IPS-20b (cell line): ENCODE data around the gene NAALADL2.

Experiments
- H3K27ac ChIP-seq: one replicate; pipeline ENCODE4 v1.5.1; 2013; ENCODE audit warnings: low read length
- H3K27me3 ChIP-seq: 2 replicates; pipeline ENCODE4 v1.6.1; 2013; ENCODE audit warnings: mild to moderate bottlenecking, low read length, inconsistent platforms; ENCODE audit not compliant: insufficient read depth
- H3K36me3 ChIP-seq: 2 replicates; pipeline ENCODE4 v1.6.1; 2013; ENCODE audit warnings: low read depth, mild to moderate bottlenecking, inconsistent platforms, low read length, moderate library complexity; ENCODE audit not compliant: insufficient read depth
- H3K4me1 ChIP-seq: 2 replicates; pipeline ENCODE4 v1.6.1; 2013; ENCODE audit warnings: mild to moderate bottlenecking, control low read depth, inconsistent platforms, low read length, moderate library complexity; ENCODE audit not compliant: insufficient read depth
- H3K4me3 ChIP-seq: 2 replicates; pipeline ENCODE4 v1.5.1; 2013; ENCODE audit warnings: mild to moderate bottlenecking, low read length, inconsistent platforms
- H3K9ac ChIP-seq: 2 replicates; pipeline ENCODE4 v1.6.1; 2013; ENCODE audit warnings: low read depth, mild to moderate bottlenecking, inconsistent platforms, low read length, moderate library complexity
- H3K9me3 ChIP-seq: 2 replicates; pipeline ENCODE4 v1.6.1; 2013; ENCODE audit warnings: mild to moderate bottlenecking, low read depth, low read length, inconsistent platforms; ENCODE audit not compliant: insufficient read depth

Gene NAALADL2

DNA sequence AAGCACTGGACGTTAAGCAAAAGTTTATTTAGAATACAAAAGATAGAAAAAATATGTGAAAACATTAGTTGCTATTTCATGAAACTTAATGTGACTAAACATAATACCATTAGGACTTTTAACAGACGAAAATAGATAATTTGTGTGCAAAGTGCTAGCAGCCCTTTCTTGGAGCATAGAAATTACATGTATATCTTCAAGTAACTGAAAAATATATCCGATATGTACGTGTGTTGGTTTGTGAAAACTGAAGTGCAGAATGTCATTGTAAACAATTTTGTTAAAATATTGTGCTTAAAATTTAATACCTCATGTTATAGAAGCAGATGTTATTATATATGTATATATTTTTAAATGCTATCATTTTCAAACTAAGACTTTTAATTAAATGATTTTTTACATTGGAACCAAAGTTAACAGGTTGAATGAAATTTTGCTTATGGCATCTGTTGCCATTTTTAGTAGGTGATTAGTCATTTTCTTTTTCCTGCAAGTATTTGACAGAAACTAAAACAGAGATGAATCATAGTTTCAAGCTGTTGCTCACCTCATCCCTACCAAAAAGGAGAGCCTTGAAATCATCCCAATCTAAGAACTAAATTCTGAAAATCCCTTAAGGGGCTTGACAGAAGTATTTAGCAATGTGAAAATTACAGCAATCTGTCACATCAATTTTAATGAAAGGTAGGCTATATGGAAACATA, 334.8 kb downstream of the NAALADL2 start:
- Histone ChIP-seq H3K9me3 (no peaks in the 10 kb centered on the region; the same call in 1 of the 2 replicates), H3K4me1 (no peaks in the 10 kb centered on the region), H3K9ac (no peak overlapping the region), H3K27ac (no peak overlapping the region), H3K4me3 (no peak overlapping the region), H3K27me3 (no peaks in the 10 kb centered on the region), H3K36me3 (no peaks in the 10 kb centered on the region)

DNA sequence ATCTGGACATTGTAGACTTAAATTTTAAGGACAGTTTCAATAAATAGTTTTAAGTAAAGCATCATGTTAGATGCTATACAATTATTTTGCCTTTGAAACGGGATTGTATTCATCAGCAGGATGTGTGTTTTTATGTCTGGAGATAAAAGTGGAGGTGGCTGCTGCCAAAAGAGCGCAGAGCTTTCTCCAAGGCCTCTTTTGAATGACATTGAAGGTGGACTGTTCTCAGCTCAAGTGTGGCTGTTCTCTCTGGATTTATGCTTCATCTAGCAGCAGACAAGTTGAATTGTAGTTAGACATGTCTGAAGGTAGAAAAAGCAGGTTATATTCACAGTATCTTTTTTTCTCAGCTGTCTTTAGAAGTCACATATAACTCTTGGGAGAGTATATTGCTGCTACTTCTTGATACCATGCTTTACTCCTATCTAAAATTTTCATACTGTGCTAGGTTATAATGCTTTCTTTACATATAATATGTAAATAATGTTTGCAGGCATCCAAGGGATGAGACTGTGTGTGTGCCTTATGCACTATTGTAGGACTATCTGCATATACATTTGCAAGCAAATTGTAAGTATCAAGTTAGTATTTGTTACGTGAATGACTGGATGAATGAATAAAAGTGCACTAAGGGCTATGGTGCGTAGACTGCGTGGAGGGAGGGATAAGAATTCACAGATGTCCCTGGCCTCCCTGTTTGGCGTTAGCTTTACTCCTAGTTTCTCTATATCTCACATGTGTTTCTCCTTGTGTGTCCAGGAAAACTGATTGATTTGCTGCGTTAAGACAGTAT, 340.1 kb downstream of the NAALADL2 start:
- Histone ChIP-seq H3K9ac (no peak overlapping the region), H3K27me3 (no peaks in the 10 kb centered on the region), H3K36me3 (no peaks in the 10 kb centered on the region), H3K9me3 (no peaks in the 10 kb centered on the region), H3K4me3 (no peak overlapping the region), H3K27ac (no peak overlapping the region), H3K4me1 (peaks cover 4% of the 10 kb centered on the region; the same call in 1 of the 2 replicates)

DNA sequence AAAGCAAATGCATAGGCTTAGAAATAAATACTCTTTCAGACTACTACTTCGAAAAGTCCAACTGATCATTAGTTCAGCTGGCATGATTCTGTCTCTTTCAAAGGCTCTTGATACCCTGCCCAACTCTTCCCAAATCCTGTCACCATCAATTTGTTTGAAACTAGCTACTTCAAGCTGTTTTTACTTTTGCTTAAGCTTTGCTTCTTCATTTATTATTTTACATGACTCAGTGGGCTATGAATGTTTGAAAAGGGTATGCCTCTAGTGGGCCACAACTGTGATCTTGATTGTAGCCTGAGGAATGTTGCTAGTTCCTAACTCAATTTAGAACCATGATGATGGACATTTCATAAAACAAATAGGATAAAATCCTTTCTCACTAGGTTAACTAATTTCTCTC, 340.8 kb downstream of the NAALADL2 start:
- Histone ChIP-seq H3K4me3 (no peak overlapping the region), H3K9ac (no peak overlapping the region), H3K27me3 (no peaks in the 10 kb centered on the region), H3K4me1 (peaks cover 4% of the 10 kb centered on the region; the same call in 1 of the 2 replicates), H3K27ac (no peak overlapping the region), H3K9me3 (no peaks in the 10 kb centered on the region), H3K36me3 (no peaks in the 10 kb centered on the region)

DNA sequence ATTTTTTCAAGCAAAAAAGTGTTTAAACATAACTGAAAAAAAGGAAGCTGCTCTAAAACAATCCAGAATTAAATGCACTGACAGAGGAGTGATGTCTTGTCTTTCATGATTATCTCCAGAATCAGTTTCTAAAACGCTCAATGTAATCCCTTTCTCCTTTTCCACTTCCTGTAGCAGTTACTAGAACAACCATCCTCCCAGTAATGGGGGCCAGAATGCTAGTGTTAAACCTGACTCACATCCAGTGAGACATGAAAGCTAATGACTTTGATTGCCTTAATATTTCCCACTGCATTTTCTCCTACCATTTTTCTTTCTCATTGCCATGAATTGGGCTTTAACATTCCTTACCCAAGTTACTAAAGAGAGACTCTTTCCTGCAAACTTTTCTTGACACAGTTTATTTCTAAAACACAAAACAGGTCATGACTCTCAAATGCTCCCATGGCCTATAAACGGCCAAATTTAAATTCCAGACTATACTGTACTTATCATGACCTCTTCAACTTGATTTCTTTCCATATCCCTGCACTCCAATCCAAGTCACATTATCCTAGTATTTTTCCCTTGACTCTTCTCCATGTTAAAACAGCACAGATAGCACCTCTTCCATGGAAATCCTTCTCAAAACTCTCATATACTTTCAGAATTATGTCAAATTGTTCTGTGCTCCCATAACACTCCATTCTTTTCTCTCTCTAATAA, 341.4 kb downstream of the NAALADL2 start:
- H3K36me3 ChIP-seq = no peaks in the 10 kb centered on the region
- no peak overlapping the region for H3K9ac ChIP-seq
- no peak overlapping the region for H3K27ac ChIP-seq
- H3K4me3 ChIP-seq = no peak overlapping the region
- no peaks in the 10 kb centered on the region for H3K27me3 ChIP-seq
- H3K9me3 ChIP-seq = no peaks in the 10 kb centered on the region
- H3K4me1 ChIP-seq = peaks cover 4% of the 10 kb centered on the region; the same call in 1 of the 2 replicates

DNA sequence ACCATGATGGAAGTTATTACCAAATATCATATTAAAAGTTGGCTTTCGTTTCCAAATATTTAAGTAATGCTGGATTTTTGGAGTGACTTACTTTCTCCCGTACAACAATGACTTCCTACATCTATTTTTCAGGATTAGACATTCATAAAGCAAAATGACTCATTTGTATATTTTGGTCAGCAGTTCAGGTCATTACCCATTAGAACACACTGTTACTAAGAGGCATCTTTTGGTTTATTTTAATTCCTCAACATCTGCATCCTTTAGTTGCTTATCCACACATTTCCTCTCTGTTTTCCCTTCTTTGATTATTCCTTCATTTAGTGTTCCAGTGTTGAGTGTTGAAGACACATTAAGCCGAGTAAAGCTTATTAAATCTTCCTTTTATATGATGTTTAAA, 348.2 kb downstream of the NAALADL2 start:
- Histone ChIP-seq H3K4me1 (peaks cover 10% of the 10 kb centered on the region; the same call in 1 of the 2 replicates), H3K9ac (no peak overlapping the region), H3K36me3 (no peaks in the 10 kb centered on the region), H3K27me3 (no peaks in the 10 kb centered on the region), H3K4me3 (no peak overlapping the region), H3K9me3 (no peaks in the 10 kb centered on the region), H3K27ac (no peak overlapping the region)

DNA sequence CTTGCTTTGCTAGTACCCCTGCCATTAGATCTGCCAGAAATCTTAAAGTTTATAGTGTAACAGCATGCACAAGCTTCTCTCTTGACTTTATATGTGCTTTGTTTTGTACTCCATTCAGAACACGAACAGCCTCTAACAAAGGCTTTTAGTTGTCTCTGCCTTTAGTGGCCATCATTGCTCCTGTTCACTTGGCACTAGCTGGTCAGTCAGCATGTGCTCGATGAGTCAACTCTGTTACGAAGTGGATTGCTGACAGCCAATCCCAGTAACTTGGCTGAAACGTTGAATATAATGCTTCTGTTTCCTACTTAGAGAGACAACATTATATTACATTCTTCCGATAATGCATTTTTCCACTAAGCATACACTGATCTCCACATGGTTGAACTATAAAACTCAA, 349.2 kb downstream of the NAALADL2 start:
- Histone ChIP-seq H3K4me3 (no peak overlapping the region), H3K9me3 (no peaks in the 10 kb centered on the region), H3K27me3 (no peaks in the 10 kb centered on the region), H3K9ac (no peak overlapping the region), H3K4me1 (peaks cover 10% of the 10 kb centered on the region; the same call in 1 of the 2 replicates), H3K27ac (no peak overlapping the region), H3K36me3 (no peaks in the 10 kb centered on the region)

DNA sequence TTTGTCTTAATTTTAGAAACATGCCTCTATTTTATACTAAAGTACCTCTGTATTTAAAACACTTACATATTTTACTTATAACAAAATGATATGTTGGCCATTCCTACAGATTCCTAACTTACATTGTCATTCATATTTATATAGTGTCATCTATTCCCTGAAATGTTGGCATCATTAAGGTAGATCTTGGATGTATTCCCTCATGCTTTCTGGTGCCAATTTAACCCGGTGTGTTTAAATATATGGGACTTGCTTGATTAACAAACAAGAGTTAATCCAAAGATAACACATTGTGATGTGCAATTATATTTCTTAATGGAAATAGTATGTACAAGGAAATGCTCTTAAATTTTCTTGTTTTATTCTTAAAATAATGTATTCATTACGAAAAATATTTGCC, 352.3 kb downstream of the NAALADL2 start:
- no peaks in the 10 kb centered on the region for H3K36me3 ChIP-seq
- H3K9ac ChIP-seq = no peak overlapping the region
- H3K27me3 ChIP-seq = no peaks in the 10 kb centered on the region
- no peaks in the 10 kb centered on the region for H3K9me3 ChIP-seq
- H3K4me1 ChIP-seq = peaks cover 10% of the 10 kb centered on the region; the same call in 1 of the 2 replicates
- no peak overlapping the region for H3K27ac ChIP-seq
- H3K4me3 ChIP-seq = no peak overlapping the region

DNA sequence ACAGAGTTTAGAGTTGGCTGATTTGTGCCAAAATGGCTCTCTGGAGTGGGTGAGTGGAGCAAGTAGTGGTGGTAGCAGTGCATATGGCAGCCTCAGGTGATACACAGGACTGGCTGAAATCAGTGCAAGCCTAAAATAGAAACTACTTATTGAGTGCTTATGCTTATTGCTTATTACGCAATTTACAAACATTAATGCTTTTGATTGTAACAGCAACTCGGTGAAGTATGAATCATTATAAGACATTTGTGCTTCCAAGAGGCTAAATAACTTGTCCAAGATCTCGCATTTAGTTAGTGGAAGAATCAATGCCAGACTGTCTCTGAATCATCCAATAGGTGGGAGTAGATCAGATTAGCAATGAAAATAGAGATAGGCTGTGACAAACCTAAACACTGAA, 353.8 kb downstream of the NAALADL2 start:
- H3K4me1 ChIP-seq = peaks cover 4% of the 10 kb centered on the region; the same call in 1 of the 2 replicates
- H3K9ac ChIP-seq = no peak overlapping the region
- no peak overlapping the region for H3K4me3 ChIP-seq
- H3K9me3 ChIP-seq = no peaks in the 10 kb centered on the region
- H3K27me3 ChIP-seq = no peaks in the 10 kb centered on the region
- no peak overlapping the region for H3K27ac ChIP-seq
- no peaks in the 10 kb centered on the region for H3K36me3 ChIP-seq

DNA sequence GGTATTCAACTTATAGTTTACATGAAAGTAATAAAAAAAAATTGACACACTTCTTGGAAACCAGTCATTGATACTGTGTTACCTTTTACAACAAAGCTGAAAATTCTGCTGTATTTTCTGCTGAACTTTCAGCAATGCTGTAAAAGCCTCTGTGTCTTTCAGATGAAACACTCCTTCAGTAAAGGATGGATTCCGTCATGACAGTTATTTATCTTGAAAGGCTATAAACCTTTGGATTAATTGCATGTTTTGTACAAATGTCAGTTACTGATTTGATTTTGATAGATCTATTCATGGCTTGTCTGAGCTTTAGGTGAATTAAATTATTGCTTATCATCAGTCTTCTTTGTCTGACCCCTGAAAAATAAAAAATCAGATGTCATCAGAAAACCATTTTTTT, 355.1 kb downstream of the NAALADL2 start:
- Histone ChIP-seq H3K36me3 (no peaks in the 10 kb centered on the region), H3K27ac (no peak overlapping the region), H3K9ac (no peak overlapping the region)

DNA sequence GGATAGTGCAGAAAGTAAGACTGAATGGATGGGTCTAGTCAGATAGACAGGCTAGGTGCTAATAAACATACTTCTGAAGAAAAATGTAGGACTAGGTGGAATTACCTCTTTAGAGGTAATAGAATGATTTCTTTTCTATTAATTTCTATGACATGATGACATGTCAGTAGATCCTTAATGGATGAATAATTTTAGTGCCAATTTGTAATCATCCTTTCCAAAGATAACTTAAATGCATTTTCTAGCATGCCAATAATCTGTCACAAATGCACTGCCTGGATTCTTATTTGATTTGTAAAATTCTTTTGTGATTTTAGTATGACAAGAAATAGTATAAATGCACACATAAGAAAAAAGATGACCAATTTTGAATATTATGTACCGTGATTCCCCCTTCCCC, 356.7 kb downstream of the NAALADL2 start:
- H3K9ac ChIP-seq = no peak overlapping the region
- H3K27ac ChIP-seq = no peak overlapping the region
- no peaks in the 10 kb centered on the region for H3K27me3 ChIP-seq
- H3K36me3 ChIP-seq = no peaks in the 10 kb centered on the region
- H3K9me3 ChIP-seq = no peaks in the 10 kb centered on the region
- H3K4me3 ChIP-seq = no peak overlapping the region
- no peaks in the 10 kb centered on the region for H3K4me1 ChIP-seq

More for the DNA sequence above, 355.1 kb downstream of the NAALADL2 start:
- Histone ChIP-seq H3K9me3 (no peaks in the 10 kb centered on the region), H3K4me1 (no peaks in the 10 kb centered on the region), H3K4me3 (no peak overlapping the region), H3K27me3 (no peaks in the 10 kb centered on the region)

DNA sequence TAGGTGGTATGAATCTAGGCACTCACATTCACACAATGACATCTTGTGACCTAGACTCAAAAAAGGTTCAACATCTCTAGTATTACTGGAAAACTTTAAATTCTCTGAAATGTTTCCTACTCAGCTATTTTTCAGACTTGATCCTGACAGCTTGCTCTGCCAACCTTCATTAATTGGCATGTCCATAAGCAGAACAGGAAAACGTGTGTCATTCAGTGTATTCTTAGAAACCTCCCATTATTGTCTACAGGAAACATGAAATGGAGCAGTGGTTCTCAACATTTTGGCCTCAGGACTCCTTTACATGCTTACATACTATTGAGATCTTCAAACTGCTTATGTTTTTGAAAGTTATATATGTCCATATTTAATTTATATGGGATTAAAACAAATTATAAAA, 363.2 kb downstream of the NAALADL2 start:
- H3K27me3 ChIP-seq = no peaks in the 10 kb centered on the region
- no peak overlapping the region for H3K4me3 ChIP-seq
- no peaks in the 10 kb centered on the region for H3K4me1 ChIP-seq
- no peak overlapping the region for H3K9ac ChIP-seq
- H3K9me3 ChIP-seq = no peaks in the 10 kb centered on the region
- H3K36me3 ChIP-seq = no peaks in the 10 kb centered on the region
- no peak overlapping the region for H3K27ac ChIP-seq
